Activated naive CD8-positive, alpha-beta T cell (primary cell): ENCODE data around the gene NAV2.

Experiments
- H3K27ac Mint-ChIP-seq: one replicate; pipeline ENCODE4 v1.8.0; 2021; ENCODE audit warnings: mixed read lengths
- H3K27me3 Mint-ChIP-seq: one replicate; pipeline ENCODE4 v1.8.0; 2021; ENCODE audit warnings: mixed read lengths
- H3K36me3 Mint-ChIP-seq: one replicate; pipeline ENCODE4 v1.8.0; 2021; ENCODE audit warnings: mixed read lengths
- H3K4me1 Mint-ChIP-seq: one replicate; pipeline ENCODE4 v1.8.0; 2021; ENCODE audit warnings: low read depth, mixed read lengths
- H3K4me3 Mint-ChIP-seq: one replicate; pipeline ENCODE4 v1.8.0; 2021; ENCODE audit warnings: mild to moderate bottlenecking, mixed read lengths
- H3K9me3 Mint-ChIP-seq: one replicate; pipeline ENCODE4 v1.8.0; 2021; ENCODE audit warnings: low read depth, mixed read lengths

Gene NAV2

DNA sequence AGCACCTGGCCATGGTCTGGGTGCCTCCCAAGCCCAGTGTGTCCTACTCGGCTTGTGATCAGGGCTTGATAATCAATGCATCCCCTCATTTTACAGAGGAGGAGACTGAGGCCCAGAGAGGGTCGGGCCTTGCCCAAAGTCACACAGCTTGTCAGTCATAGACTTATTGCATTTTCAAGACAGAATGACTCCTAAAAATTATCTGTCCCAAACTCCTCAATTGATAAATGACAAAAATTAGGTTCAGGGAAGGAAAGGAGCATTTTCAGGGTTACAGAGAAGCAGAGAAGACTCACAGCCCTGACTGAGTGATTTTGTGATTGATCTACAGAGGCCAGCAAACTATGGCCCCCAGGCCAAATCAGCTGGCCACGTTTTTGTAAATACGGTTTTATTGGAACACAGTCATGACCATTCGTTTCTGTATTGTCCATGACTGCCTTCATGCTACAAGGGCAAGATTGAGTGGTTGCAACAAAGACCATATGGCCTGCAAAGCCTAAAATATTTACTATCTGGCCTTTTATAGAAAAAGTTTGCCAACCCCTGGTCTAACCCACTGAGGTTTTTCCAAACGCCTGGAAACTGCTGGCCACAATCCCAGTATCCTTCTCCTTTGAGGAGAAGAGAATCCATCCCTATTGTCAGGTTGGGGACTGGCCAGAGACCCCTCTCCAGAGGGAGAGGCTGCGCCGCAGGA, 35.1 kb upstream of the NAV2 start:
- Mint-ChIP-seq H3K36me3 (no peaks in the 10 kb centered on the region), H3K4me3 (no peak overlapping the region), H3K27me3 (no peaks in the 10 kb centered on the region), H3K27ac (no peak overlapping the region), H3K9me3 (no peaks in the 10 kb centered on the region), H3K4me1 (peaks cover 8% of the 10 kb centered on the region)

- Mint-ChIP-seq H3K9me3 (no peaks in the 10 kb centered on the region), H3K4me1 (peaks cover under 1% of the 10 kb centered on the region), H3K27me3 (no peaks in the 10 kb centered on the region), H3K4me3 (no peak overlapping the region), H3K27ac (no peak overlapping the region), H3K36me3 (no peaks in the 10 kb centered on the region)
Measured at GRCh38 chr11:19679952-19680828, 32.4 kb upstream of the NAV2 start.

DNA sequence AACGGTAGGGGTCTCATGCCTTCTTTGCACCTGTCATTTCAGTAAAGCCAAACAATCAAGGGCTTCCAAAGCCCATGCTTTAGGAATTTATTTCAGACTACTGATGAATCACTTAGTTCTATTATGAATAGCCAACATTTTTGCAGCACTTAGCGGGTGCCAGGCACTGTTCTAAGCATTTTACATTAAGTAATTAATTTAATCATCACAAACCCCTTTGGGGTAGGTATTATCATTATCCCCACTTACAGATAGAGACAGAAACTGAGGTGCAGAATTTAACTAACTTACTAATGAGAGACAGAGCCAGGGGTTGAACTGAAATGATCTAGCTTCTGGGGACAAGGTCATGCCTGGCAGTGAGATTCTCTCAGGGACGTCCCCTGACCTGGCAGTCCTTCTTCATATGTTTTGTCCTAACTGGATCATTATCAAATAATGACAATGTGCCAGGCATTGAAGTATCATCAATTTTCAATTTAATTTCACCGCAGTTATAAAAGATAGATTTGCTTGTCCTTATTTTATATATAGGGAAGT, 31.7 kb upstream of the NAV2 start:
- H3K27ac Mint-ChIP-seq = no peak overlapping the region
- H3K4me3 Mint-ChIP-seq = no peak overlapping the region
- no peaks in the 10 kb centered on the region for H3K27me3 Mint-ChIP-seq
- H3K36me3 Mint-ChIP-seq = no peaks in the 10 kb centered on the region
- no peaks in the 10 kb centered on the region for H3K4me1 Mint-ChIP-seq
- H3K9me3 Mint-ChIP-seq = no peaks in the 10 kb centered on the region

GRCh38 chr11:19683141-19683805, 29.4 kb upstream of the NAV2 start:
- Mint-ChIP-seq H3K36me3 (no peaks in the 10 kb centered on the region), H3K4me1 (no peaks in the 10 kb centered on the region), H3K27ac (no peak overlapping the region), H3K4me3 (no peak overlapping the region), H3K9me3 (no peaks in the 10 kb centered on the region), H3K27me3 (no peaks in the 10 kb centered on the region)

DNA sequence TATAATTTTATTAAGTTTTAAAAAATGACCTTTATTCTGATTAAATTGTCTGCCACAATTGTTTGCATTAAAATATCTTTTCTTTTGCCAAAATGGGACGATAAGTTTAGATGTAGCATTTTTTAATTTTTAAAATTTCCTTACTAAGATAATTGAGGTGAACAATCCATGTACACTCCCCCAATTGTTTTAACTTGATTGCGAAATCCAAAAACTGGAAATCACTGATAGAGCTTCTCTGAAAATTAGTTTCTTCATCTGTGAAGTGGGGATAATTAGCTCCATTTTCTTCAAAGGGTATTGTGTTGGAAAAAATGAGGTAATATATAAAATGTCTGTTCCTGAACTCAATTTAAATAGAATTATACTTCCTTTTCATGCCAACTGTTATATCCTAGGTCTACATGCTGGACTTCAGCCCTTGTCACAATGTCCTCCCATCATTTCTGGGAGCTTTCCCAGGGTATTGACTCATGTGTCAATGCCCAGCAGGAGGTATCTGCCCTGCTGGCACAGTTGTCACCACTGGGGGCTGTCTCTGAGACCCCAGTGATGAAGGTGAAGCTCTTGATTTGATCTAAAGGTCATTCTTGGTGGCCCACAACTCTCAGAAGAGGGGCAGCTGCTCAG, 28.7 kb upstream of the NAV2 start:
- Mint-ChIP-seq H3K4me1 (no peaks in the 10 kb centered on the region), H3K27me3 (no peaks in the 10 kb centered on the region), H3K9me3 (no peaks in the 10 kb centered on the region), H3K27ac (no peak overlapping the region), H3K36me3 (no peaks in the 10 kb centered on the region), H3K4me3 (no peak overlapping the region)

GRCh38 chr11:19686234-19686633, 26.4 kb upstream of the NAV2 start:
- Mint-ChIP-seq H3K27me3 (no peaks in the 10 kb centered on the region), H3K4me1 (no peaks in the 10 kb centered on the region), H3K4me3 (no peak overlapping the region), H3K36me3 (no peaks in the 10 kb centered on the region), H3K9me3 (no peaks in the 10 kb centered on the region), H3K27ac (no peak overlapping the region)

GRCh38 chr11:19687392-19687791, 25.2 kb upstream of the NAV2 start:
- Mint-ChIP-seq H3K36me3 (no peaks in the 10 kb centered on the region), H3K4me3 (no peak overlapping the region), H3K27me3 (no peaks in the 10 kb centered on the region), H3K4me1 (no peaks in the 10 kb centered on the region), H3K27ac (no peak overlapping the region), H3K9me3 (no peaks in the 10 kb centered on the region)

DNA sequence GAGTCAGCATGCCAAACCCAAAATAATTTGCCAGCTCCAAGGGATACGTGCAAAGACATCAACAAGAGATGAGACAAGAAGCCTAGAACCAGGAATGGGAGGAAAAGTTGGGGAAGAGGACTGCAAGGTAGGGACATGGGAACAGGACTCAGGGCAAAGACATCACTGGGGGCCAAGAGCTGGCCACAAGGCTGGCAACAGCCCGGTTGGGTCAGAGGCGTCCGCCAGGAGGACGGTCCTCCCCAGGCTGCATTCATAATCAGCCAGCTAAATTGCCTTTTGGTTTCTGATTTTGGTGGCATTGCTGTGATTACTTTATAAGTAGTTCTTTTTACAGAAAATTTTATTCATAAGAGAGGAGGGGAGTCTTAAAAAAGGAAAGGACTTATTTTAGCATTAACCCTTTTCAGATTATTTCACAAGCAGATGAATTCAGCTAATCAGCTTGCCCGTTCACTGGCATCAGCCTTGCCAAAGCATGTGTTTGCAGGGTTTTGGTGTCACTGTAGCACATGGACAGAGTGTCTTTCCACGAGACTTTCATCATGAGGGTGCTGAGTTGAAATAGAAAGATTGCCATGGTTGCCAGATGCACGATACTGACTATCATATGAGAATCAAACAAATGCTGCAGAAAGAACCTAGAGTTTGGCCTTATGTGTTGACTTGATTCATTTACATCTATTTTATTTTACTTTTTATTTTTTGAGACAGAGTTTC, 23.2 kb upstream of the NAV2 start:
- H3K36me3 Mint-ChIP-seq = no peaks in the 10 kb centered on the region
- peaks cover 3% of the 10 kb centered on the region for H3K27me3 Mint-ChIP-seq
- no peaks in the 10 kb centered on the region for H3K4me1 Mint-ChIP-seq
- H3K4me3 Mint-ChIP-seq = no peak overlapping the region
- H3K9me3 Mint-ChIP-seq = no peaks in the 10 kb centered on the region
- H3K27ac Mint-ChIP-seq = no peak overlapping the region

- Mint-ChIP-seq H3K27ac (no peak overlapping the region), H3K4me3 (no peak overlapping the region)
Measured at GRCh38 chr11:19690885-19691284, 21.8 kb upstream of the NAV2 start.

DNA sequence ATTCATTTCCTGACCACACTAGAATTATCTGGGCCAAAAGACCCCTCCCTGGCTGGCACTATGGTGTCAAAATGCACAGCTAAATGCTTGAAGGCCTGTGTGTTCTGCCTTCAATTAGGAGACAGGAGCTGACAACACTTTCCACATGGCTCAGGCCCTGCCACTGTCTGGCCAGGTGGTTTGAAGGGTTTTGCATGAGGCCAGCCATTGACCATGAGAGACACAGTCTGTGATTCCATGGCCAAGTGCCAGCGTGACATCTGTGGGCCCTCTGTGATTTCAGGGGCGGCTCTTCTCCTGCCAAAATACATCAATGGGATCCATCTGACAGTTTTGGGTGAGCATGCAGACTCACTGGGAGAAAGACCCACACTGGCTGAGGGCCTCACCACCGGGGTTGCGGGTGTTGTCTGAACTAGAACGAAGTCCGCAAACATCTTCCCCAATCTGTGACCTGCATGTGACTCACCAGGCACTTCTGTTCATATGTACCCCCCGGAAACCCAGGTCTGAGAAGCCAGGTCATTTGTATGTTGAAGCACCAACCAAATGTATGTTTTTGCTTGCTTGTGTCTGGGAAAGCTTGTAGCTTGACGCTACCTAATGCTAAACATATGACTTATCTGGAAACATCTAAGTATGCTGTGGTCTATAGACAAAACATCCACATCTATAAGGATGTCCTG, 20.7 kb upstream of the NAV2 start:
- no peaks in the 10 kb centered on the region for H3K36me3 Mint-ChIP-seq
- H3K9me3 Mint-ChIP-seq = no peaks in the 10 kb centered on the region
- H3K4me1 Mint-ChIP-seq = no peaks in the 10 kb centered on the region
- no peak overlapping the region for H3K27ac Mint-ChIP-seq
- peaks cover 5% of the 10 kb centered on the region for H3K27me3 Mint-ChIP-seq
- H3K4me3 Mint-ChIP-seq = no peak overlapping the region

More at GRCh38 chr11:19690885-19691284, 21.8 kb upstream of the NAV2 start:
- Mint-ChIP-seq H3K27me3 (peaks cover 5% of the 10 kb centered on the region), H3K4me1 (no peaks in the 10 kb centered on the region), H3K9me3 (no peaks in the 10 kb centered on the region), H3K36me3 (no peaks in the 10 kb centered on the region)

- Mint-ChIP-seq H3K27me3 (peaks cover 5% of the 10 kb centered on the region), H3K36me3 (no peaks in the 10 kb centered on the region)
Measured at GRCh38 chr11:19693146-19693545, 19.5 kb upstream of the NAV2 start.

DNA sequence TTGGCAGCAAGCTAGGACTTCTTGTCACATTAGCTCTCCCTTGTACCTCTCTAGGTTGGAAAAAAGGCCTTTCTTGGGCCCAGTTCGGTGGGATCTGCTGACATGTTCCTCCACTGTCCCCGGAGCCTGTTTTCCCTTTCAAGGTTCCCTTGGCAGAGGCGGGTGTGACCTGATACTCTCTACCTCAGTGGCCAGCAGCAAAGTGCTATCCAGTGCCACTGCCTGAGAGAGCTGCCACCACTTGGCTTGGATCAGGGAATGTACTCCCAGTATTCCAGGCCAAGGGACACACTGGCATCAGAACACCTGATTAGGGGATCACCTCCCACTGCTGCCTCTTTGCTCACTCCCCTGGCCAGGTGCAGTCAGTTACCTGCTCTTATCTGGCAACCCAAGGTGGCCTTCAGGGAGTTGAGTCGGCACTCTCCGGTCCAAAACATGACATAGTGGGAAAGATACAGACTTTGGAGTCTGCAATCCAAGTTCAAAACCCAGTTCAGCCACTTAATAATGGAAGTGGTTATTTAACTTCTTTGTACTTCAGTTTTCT, 17.8 kb upstream of the NAV2 start:
- Mint-ChIP-seq H3K27ac (no peak overlapping the region), H3K4me3 (no peak overlapping the region), H3K9me3 (no peaks in the 10 kb centered on the region), H3K4me1 (no peaks in the 10 kb centered on the region), H3K27me3 (peaks cover 5% of the 10 kb centered on the region), H3K36me3 (no peaks in the 10 kb centered on the region)

More at GRCh38 chr11:19693146-19693545, 19.5 kb upstream of the NAV2 start:
- Mint-ChIP-seq H3K4me1 (no peaks in the 10 kb centered on the region), H3K27ac (no peak overlapping the region), H3K4me3 (no peak overlapping the region), H3K9me3 (no peaks in the 10 kb centered on the region)

GRCh38 chr11:19696073-19696472, 16.6 kb upstream of the NAV2 start:
- Mint-ChIP-seq H3K9me3 (no peaks in the 10 kb centered on the region), H3K36me3 (no peaks in the 10 kb centered on the region), H3K4me3 (no peak overlapping the region), H3K4me1 (no peaks in the 10 kb centered on the region), H3K27me3 (peaks cover 5% of the 10 kb centered on the region), H3K27ac (no peak overlapping the region)
